HEK293 (cell line): Measurements from ENCODE around the gene INTS13.

ENCODE experiments used
- CTCF ChIA-PET: fragments of 350-600 bp; formaldehyde crosslinking; extraction: SDS; loops from one replicate; lab custom pipeline; 2021; ENCODE audit warnings: antibody characterized with exemption; lab: Yijun Ruan, JAX
- POLR2A ChIA-PET: fragments of 300-600 bp; formaldehyde crosslinking; extraction: SDS; loops from one replicate; lab custom pipeline; 2020; ENCODE audit warnings: antibody characterized with exemption, inconsistent platforms; lab: Yijun Ruan, JAX
- H3K27ac ChIP-seq: fragments of 200-500 bp; sonication (Bioruptor generic); 2 replicates; pipeline ENCODE4 v1.5.1; 2014; ENCODE audit warnings: low read depth, low read length, control low read depth, inconsistent platforms; ENCODE audit errors: extremely low read depth
- H3K36me3 ChIP-seq, 2 experiments: fragments of 200-500 bp in 1 of 2; sonication (Bioruptor generic) in 1 of 2; 1 replicate in 1 of 2; 2 replicates in 1 of 2; pipeline ENCODE4 v1.5.1; 2014 to 2017; ENCODE audit warnings: inconsistent platforms in 2 of 2, low read length in 2 of 2; ENCODE audit not compliant: control insufficient read depth in 2 of 2, insufficient read depth in 1 of 2
- H3K4me1 ChIP-seq: fragments of 200-500 bp; sonication (Bioruptor generic); 2 replicates; pipeline ENCODE4 v1.5.1; 2014; ENCODE audit warnings: mild to moderate bottlenecking, low read length, inconsistent platforms; ENCODE audit not compliant: control insufficient read depth, insufficient read depth
- H3K4me3 ChIP-seq: 2 replicates; pipeline ENCODE4 v1.5.1; 2011; ENCODE audit warnings: low read depth, mild to moderate bottlenecking, control low read depth, low read length, moderate library complexity
- H3K9me3 ChIP-seq: fragments of 200-500 bp; sonication (Bioruptor generic); 2 replicates; pipeline ENCODE4 v1.5.1; 2014; ENCODE audit warnings: low read depth, low read length, inconsistent platforms; ENCODE audit not compliant: control insufficient read depth, insufficient read depth
- BCL11A ChIP-seq: fragments of 450-650 bp; formaldehyde crosslinking; IDR thresholded peaks from 2 replicates; pipeline ENCODE4 v1.5.1; 2016; ENCODE audit warnings: low read depth, missing biosample characterization, missing genetic modification characterization
- CTCF ChIP-seq: fragments of 450-650 bp; formaldehyde crosslinking; IDR thresholded peaks from 2 replicates; pipeline ENCODE4 v1.5.1; 2016; ENCODE audit warnings: missing biosample characterization, missing genetic modification characterization
- GLIS1 ChIP-seq: fragments of 450-650 bp; formaldehyde crosslinking; IDR thresholded peaks from 2 replicates; pipeline ENCODE4 v1.5.1; 2016; ENCODE audit warnings: missing biosample characterization, missing genetic modification characterization
- KLF9 ChIP-seq: fragments of 450-650 bp; formaldehyde crosslinking; IDR thresholded peaks from 2 replicates; pipeline ENCODE4 v1.5.1; 2016; ENCODE audit warnings: missing biosample characterization, missing genetic modification characterization, low read depth
- MEIS1 ChIP-seq: sonication (generic); formaldehyde crosslinking; IDR thresholded peaks from 2 replicates; pipeline ENCODE4 v1.8.1; 2022; ENCODE audit warnings: missing genetic modification reagents, mild to moderate bottlenecking, borderline replicate concordance
- MYNN ChIP-seq: fragments of 450-650 bp; formaldehyde crosslinking; IDR thresholded peaks from 2 replicates; pipeline ENCODE4 v1.5.1; 2016; ENCODE audit warnings: missing biosample characterization, missing genetic modification characterization, borderline replicate concordance
- OVOL3 ChIP-seq: fragments of 450-650 bp; formaldehyde crosslinking; IDR thresholded peaks from 2 replicates; pipeline ENCODE4 v1.5.1; 2016; ENCODE audit warnings: missing biosample characterization, missing genetic modification characterization
- RBAK ChIP-seq: fragments of 450-650 bp; formaldehyde crosslinking; IDR thresholded peaks from 2 replicates; pipeline ENCODE4 v1.5.1; 2016; ENCODE audit warnings: missing biosample characterization, missing genetic modification characterization
- ZBTB17 ChIP-seq: fragments of 450-650 bp; formaldehyde crosslinking; IDR thresholded peaks from 2 replicates; pipeline ENCODE4 v1.5.1; 2016; ENCODE audit warnings: missing biosample characterization, missing genetic modification characterization
- ZNF121 ChIP-seq: fragments of 450-650 bp; formaldehyde crosslinking; IDR thresholded peaks from 2 replicates; pipeline ENCODE4 v1.5.1; 2016; ENCODE audit warnings: missing biosample characterization, missing genetic modification characterization
- ZNF221 ChIP-seq: fragments of 450-650 bp; formaldehyde crosslinking; IDR thresholded peaks from 2 replicates; pipeline ENCODE4 v1.5.1; 2017; ENCODE audit warnings: missing biosample characterization, missing genetic modification characterization, borderline replicate concordance
- ZNF280C ChIP-seq: fragments of 450-650 bp; formaldehyde crosslinking; IDR thresholded peaks from 2 replicates; pipeline ENCODE4 v1.5.1; 2016; ENCODE audit warnings: missing biosample characterization, missing genetic modification characterization
- ZNF354C ChIP-seq: fragments of 450-650 bp; formaldehyde crosslinking; IDR thresholded peaks from 2 replicates; pipeline ENCODE4 v1.5.1; 2016; ENCODE audit warnings: missing biosample characterization, missing genetic modification characterization, low read depth, borderline replicate concordance
- ZNF391 ChIP-seq: fragments of 450-650 bp; formaldehyde crosslinking; IDR thresholded peaks from 2 replicates; pipeline ENCODE4 v1.5.1; 2016; ENCODE audit warnings: low read depth, missing biosample characterization, missing genetic modification characterization, borderline replicate concordance
- ZNF423 ChIP-seq: fragments of 450-650 bp; formaldehyde crosslinking; IDR thresholded peaks from 2 replicates; pipeline ENCODE4 v1.5.1; 2016; ENCODE audit warnings: missing biosample characterization, missing genetic modification characterization
- ZNF548 ChIP-seq: fragments of 450-650 bp; formaldehyde crosslinking; IDR thresholded peaks from 2 replicates; pipeline ENCODE4 v1.5.1; 2016; ENCODE audit warnings: missing biosample characterization, missing genetic modification characterization
- ZNF549 ChIP-seq: fragments of 450-650 bp; IDR thresholded peaks from 2 replicates; pipeline ENCODE4 v1.5.1; 2018; ENCODE audit warnings: missing biosample characterization, missing genetic modification characterization, mild to moderate bottlenecking, inconsistent platforms, moderate library complexity
- ZSCAN5A ChIP-seq: fragments of 450-650 bp; formaldehyde crosslinking; IDR thresholded peaks from 2 replicates; pipeline ENCODE4 v1.5.1; 2016; ENCODE audit warnings: missing biosample characterization, missing genetic modification characterization
- TF ChIP-seq, protein P1 (sequence below): fragments of 450-650 bp; formaldehyde crosslinking; IDR thresholded peaks from 2 replicates; pipeline ENCODE4 v1.5.1; 2016; ENCODE audit warnings: missing biosample characterization, missing genetic modification characterization

INTS13 gene

DNA sequence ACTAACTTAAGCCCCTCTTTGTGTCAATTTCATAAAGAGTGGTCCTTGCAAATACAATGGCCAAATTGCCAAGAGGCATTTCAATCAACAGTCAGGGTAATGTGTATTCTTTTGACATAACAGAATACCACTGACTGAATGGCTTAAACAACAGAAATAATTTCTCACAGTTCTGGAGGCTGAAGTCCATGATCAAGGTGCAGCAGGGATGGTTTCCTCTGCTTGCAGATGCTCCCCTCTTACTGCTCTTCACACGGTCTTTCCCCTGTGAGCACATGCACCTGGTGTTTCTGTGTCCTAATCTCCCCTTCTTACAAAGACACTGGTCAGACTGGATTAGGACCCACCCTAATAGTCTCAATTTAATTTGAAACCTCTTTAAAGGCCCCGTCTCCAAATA is 32.4 kb upstream of the INTS13 start:
- TF ChIP-seq ZNF548 (tag by site-specific recombination) (peak; percentile 92), MEIS1 (CRISPR knock-in tag) (no peak)
- Histone ChIP-seq H3K27ac (no peak overlapping the region), H3K4me1 (no peaks in the 10 kb centered on the region), H3K4me3 (no peak overlapping the region), H3K9me3 (no peaks in the 10 kb centered on the region), H3K36me3 (peaks cover 22 to 53% of the 10 kb centered on the region in 2 experiments)
- POLR2A ChIA-PET = no interaction called here
- CTCF ChIA-PET = no interaction called here

GRCh38 chr12:26966842-26967241 is 29.1 kb upstream of the INTS13 start:
- Histone ChIP-seq H3K36me3 (peaks cover 22 to 51% of the 10 kb centered on the region in 2 experiments), H3K4me1 (no peaks in the 10 kb centered on the region), H3K9me3 (no peaks in the 10 kb centered on the region), H3K27ac (no peak overlapping the region), H3K4me3 (no peak overlapping the region)
- TF ChIP-seq ZNF221 (tag by site-specific recombination) = no peak
- TF ChIP-seq ZNF549 (tag by site-specific recombination) = no peak
- no peak for TF ChIP-seq ZNF121 (tag by site-specific recombination)
- no peak for TF ChIP-seq BCL11A
- TF ChIP-seq ZNF391 = no peak
- no peak for TF ChIP-seq OVOL3 (tag by site-specific recombination)
- TF ChIP-seq ZNF354C (tag by site-specific recombination) = no peak
- TF ChIP-seq RBAK (tag by site-specific recombination) = no peak
- no peak for TF ChIP-seq ZNF280C
- TF ChIP-seq CTCF = no peak
- TF ChIP-seq ZBTB17 = no peak
- POLR2A ChIA-PET = no interaction called here
- CTCF ChIA-PET = interaction anchor here (0.6 to 1.1 kb wide), 2 partner anchors 339 to 534 kb away, joined by 3 to 5 read pairs; no protein-coding TSS in a partner anchor

DNA sequence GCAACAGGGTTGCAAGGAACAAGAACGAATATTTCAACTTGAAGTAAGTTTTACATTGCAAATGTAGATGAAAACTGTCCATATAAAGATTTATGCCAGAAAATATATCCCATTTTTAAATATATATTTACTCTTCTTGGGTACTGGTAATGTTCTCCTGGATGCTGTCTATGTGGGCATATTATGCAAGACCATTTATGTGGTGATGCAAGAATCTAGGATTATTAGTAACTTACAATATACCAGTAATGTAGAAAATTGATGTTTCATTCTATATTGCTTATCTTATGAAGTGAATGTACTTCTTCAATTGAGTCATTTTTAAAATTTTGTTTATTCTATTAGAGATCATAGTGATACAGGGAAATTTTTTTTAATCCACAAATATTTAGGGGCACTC is 25.6 kb upstream of the INTS13 start:
- peaks cover 22 to 50% of the 10 kb centered on the region in 2 experiments for H3K36me3 ChIP-seq
- ChIA-PET POLR2A (no interaction called here), CTCF (interaction anchor here (0.7 kb wide), 1 partner anchor 327 kb away, joined by 3 read pairs; no protein-coding TSS in a partner anchor)
- TF ChIP-seq MEIS1 (CRISPR knock-in tag) (no peak), ZNF423 (tag by site-specific recombination) (no peak), KLF9 (tag by site-specific recombination) (no peak), ZSCAN5A (tag by site-specific recombination) (no peak), MYNN (tag by site-specific recombination) (no peak), GLIS1 (tag by site-specific recombination) (no peak)
- TF ChIP-seq, protein P1, sequence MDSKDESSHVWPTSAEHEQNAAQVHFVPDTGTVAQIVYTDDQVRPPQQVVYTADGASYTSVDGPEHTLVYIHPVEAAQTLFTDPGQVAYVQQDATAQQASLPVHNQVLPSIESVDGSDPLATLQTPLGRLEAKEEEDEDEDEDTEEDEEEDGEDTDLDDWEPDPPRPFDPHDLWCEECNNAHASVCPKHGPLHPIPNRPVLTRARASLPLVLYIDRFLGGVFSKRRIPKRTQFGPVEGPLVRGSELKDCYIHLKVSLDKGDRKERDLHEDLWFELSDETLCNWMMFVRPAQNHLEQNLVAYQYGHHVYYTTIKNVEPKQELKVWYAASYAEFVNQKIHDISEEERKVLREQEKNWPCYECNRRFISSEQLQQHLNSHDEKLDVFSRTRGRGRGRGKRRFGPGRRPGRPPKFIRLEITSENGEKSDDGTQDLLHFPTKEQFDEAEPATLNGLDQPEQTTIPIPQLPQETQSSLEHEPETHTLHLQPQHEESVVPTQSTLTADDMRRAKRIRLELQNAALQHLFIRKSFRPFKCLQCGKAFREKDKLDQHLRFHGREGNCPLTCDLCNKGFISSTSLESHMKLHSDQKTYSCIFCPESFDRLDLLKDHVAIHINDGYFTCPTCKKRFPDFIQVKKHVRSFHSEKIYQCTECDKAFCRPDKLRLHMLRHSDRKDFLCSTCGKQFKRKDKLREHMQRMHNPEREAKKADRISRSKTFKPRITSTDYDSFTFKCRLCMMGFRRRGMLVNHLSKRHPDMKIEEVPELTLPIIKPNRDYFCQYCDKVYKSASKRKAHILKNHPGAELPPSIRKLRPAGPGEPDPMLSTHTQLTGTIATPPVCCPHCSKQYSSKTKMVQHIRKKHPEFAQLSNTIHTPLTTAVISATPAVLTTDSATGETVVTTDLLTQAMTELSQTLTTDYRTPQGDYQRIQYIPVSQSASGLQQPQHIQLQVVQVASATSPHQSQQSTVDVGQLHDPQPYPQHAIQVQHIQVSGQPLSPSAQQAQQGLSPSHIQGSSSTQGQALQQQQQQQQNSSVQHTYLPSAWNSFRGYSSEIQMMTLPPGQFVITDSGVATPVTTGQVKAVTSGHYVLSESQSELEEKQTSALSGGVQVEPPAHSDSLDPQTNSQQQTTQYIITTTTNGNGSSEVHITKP (tag by site-specific recombination) = no peak
- no peaks in the 10 kb centered on the region for H3K4me1 ChIP-seq
- no peak overlapping the region for H3K27ac ChIP-seq
- no peaks in the 10 kb centered on the region for H3K9me3 ChIP-seq
- no peak overlapping the region for H3K4me3 ChIP-seq
